Parathyroid adenoma (tissue), 2 donors: ENCODE measurements around the gene STX18.

Experiments used
- H2AFZ ChIP-seq: fragments of 300-600 bp; sonication (generic); one replicate; pipeline ENCODE4 v1.7.0; 2017; ENCODE audit warnings: antibody characterized with exemption, mild to moderate bottlenecking
- H3K27ac ChIP-seq: fragments of 300-600 bp; sonication (generic); one replicate; pipeline ENCODE4 v1.7.0; 2017
- H3K27me3 ChIP-seq: fragments of 300-600 bp; sonication (generic); one replicate; pipeline ENCODE4 v1.7.0; 2017; ENCODE audit warnings: low read length; ENCODE audit not compliant: control insufficient read depth, insufficient read depth
- H3K36me3 ChIP-seq: fragments of 300-600 bp; sonication (generic); one replicate; pipeline ENCODE4 v1.7.0; 2017; ENCODE audit warnings: low read length; ENCODE audit not compliant: control insufficient read depth, insufficient read depth
- H3K4me1 ChIP-seq: fragments of 300-600 bp; sonication (generic); one replicate; pipeline ENCODE4 v1.7.0; 2017; ENCODE audit warnings: control low read depth
- H3K4me2 ChIP-seq: fragments of 300-600 bp; sonication (generic); one replicate; pipeline ENCODE4 v1.7.0; 2017; ENCODE audit warnings: low read length
- H3K4me3 ChIP-seq: fragments of 300-600 bp; sonication (generic); one replicate; pipeline ENCODE4 v1.7.0; 2017; ENCODE audit warnings: low read depth, low read length
- H3K79me2 ChIP-seq: fragments of 300-600 bp; sonication (generic); one replicate; pipeline ENCODE4 v1.7.0; 2017; ENCODE audit warnings: control low read depth
- H3K9ac ChIP-seq: fragments of 300-600 bp; sonication (generic); one replicate; pipeline ENCODE4 v1.7.0; 2017; ENCODE audit warnings: mild to moderate bottlenecking
- H3K9me3 ChIP-seq: fragments of 300-600 bp; sonication (generic); one replicate; pipeline ENCODE4 v1.7.0; 2017; ENCODE audit warnings: low read length; ENCODE audit not compliant: control insufficient read depth
- TF ChIP-seq, protein P1 (sequence below): fragments of 300-600 bp; sonication (generic); IDR thresholded peaks from one replicate; pipeline ENCODE4 v1.7.0; 2017; ENCODE audit warnings: antibody characterized with exemption, mild to moderate bottlenecking
- donor health status: primary hyperparathyroidism.

The STX18 gene

DNA sequence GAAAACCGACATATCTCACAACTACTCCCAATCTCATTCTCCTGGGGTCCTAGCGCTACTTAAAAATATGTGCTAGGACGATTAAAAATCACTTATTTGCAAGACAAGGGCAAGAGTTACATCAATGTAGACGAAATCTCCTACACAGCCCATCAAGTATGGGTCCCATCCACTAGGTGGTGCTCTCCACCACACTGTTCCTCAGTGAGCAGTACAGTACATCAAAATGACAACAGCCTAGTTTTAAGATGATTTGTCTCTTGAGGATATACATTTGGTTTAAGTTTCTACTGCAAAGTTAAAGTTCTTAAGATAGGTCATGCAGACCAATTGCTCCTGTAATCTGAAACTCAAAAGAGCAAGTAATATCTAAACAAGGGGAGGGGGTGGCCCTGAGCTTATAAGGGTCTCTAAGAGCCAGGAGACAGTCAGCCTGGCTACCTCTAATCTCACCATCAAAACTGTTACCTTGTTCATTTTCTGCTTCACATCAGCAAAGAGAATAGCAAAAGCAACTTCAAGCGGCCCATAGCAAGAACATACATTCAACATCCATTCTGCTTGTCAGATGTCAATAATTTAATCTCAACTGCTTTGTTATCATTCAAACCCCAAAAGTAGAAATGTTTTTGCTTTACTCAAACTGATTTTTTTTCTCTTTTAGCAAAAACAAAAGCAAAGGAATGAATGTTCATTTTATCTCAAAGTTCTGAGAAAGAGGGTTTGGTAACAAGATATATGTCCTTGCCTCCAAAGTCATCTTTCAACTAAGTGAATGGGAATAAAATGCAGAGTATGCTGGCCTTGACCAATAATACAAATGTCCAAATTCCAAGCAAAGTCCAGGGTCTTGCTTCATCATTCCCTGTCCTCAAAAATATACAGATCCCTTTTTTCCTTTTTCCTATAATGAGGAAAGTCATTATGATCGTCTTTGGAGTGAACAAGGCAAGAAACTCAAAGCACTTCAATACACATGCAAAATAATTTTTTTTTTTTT lies 53.1 kb downstream of the STX18 start:
- peaks cover 7% of the 10 kb centered on the region for H3K79me2 ChIP-seq

DNA sequence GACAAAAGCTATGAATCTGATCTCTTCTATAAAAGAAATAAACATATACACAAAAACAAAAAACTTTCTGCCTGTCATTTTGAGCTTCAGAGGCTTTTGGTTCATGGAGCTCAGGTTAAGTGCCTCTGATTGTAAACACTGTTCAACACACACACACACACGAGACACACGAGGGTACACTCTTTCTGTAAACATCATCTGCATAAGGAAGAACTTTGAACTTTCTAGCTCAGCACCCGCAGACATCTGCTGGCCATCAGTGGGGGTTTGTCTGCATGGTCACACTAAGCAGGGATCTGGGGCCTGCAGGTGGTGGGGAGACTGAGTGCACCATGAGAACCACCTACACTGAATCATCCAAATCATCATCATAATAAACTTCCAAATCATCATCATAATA lies 54.9 kb downstream of the STX18 start:
- Histone ChIP-seq H3K9me3 (no peaks in the 10 kb centered on the region), H3K4me2 (no peak overlapping the region), H3K79me2 (peaks cover 11% of the 10 kb centered on the region), H2AFZ (no peak overlapping the region), H3K9ac (no peak overlapping the region), H3K36me3 (no peaks in the 10 kb centered on the region), H3K4me1 (no peaks in the 10 kb centered on the region), H3K27ac (no peak overlapping the region), H3K4me3 (no peak overlapping the region), H3K27me3 (no peaks in the 10 kb centered on the region)
- TF ChIP-seq, protein P1, sequence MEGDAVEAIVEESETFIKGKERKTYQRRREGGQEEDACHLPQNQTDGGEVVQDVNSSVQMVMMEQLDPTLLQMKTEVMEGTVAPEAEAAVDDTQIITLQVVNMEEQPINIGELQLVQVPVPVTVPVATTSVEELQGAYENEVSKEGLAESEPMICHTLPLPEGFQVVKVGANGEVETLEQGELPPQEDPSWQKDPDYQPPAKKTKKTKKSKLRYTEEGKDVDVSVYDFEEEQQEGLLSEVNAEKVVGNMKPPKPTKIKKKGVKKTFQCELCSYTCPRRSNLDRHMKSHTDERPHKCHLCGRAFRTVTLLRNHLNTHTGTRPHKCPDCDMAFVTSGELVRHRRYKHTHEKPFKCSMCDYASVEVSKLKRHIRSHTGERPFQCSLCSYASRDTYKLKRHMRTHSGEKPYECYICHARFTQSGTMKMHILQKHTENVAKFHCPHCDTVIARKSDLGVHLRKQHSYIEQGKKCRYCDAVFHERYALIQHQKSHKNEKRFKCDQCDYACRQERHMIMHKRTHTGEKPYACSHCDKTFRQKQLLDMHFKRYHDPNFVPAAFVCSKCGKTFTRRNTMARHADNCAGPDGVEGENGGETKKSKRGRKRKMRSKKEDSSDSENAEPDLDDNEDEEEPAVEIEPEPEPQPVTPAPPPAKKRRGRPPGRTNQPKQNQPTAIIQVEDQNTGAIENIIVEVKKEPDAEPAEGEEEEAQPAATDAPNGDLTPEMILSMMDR, result no peak

More for the DNA sequence above, 53.1 kb downstream of the STX18 start:
- Histone ChIP-seq H3K4me3 (no peak overlapping the region), H3K9ac (no peak overlapping the region), H3K36me3 (no peaks in the 10 kb centered on the region), H3K27ac (no peak overlapping the region), H2AFZ (no peak overlapping the region), H3K4me1 (no peaks in the 10 kb centered on the region), H3K4me2 (no peak overlapping the region), H3K27me3 (no peaks in the 10 kb centered on the region), H3K9me3 (no peaks in the 10 kb centered on the region)
- TF ChIP-seq, protein P1, result peak; percentile 75

DNA sequence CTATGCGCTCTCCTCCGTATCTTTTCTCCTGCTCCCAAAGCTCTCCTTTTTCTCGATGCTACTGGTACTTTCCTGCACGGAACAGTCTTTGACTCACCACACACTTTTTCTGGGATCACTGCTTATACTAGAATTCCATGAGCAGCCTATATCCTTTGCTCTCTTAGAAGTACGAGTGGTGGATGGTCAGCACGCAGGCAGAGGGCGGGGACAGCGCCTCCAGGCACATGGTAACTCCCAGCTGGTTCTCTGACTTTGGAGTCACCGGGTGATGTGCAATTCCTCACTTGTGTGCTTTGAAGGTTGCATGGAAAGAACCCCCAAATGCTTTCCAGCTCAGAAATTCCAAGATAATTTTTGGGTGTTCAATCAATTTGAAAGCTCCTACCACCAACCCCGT lies 56.0 kb downstream of the STX18 start:
- Histone ChIP-seq H3K27ac (no peak overlapping the region), H3K36me3 (no peaks in the 10 kb centered on the region), H3K79me2 (peaks cover 11% of the 10 kb centered on the region), H3K4me2 (no peak overlapping the region), H3K27me3 (no peaks in the 10 kb centered on the region), H2AFZ (no peak overlapping the region), H3K4me1 (no peaks in the 10 kb centered on the region), H3K9ac (no peak overlapping the region), H3K9me3 (no peaks in the 10 kb centered on the region), H3K4me3 (no peak overlapping the region)
- TF ChIP-seq, protein P1, result no peak

DNA sequence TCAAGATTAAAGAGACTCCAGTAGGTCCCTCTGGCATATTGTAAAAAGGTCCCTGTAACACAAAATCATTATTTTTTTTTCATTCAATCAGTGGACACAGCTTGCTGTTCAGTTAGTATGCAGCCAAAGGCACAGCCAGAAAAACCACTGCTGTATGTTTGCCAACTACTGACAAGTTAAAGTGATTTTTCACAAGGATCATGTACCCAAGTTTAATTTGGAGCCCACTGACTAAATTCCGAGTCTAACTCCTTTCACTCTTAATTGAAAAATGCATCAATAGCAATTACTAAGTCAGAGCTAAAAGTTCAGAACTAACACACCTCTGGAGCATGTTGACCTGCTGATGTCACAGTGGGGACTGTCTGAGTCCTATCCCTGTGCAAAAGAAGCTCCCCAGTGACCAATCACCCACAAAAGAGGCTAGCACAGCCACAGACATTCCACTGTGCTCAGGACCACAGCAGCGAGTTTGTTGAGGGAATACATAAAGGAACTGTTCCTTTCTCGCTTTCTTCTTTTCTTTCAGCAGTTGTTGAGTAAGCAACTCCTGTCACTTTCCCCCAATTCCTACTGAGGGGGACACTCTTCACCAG lies 60.4 kb downstream of the STX18 start:
- Histone ChIP-seq H3K79me2 (peaks cover 16% of the 10 kb centered on the region), H3K4me3 (no peak overlapping the region)

More for the DNA sequence above, 60.4 kb downstream of the STX18 start:
- Histone ChIP-seq H3K9me3 (no peaks in the 10 kb centered on the region), H3K27ac (no peak overlapping the region), H3K9ac (no peak overlapping the region), H3K4me1 (no peaks in the 10 kb centered on the region), H3K4me2 (no peak overlapping the region), H3K27me3 (no peaks in the 10 kb centered on the region), H2AFZ (no peak overlapping the region), H3K36me3 (no peaks in the 10 kb centered on the region)
- TF ChIP-seq, protein P1, result no peak
